Measurements from ENCODE around the gene PRR33. TPM values are rescaled to one million over a fixed set of nuclear protein-coding genes. Genes with fewer than 3 reads are reported as not detected.

Gene PRR33
- total and polyA plus RNA-seq, 4 donors: 0.08 to 0.13 TPM; not detected in 2

DNA sequence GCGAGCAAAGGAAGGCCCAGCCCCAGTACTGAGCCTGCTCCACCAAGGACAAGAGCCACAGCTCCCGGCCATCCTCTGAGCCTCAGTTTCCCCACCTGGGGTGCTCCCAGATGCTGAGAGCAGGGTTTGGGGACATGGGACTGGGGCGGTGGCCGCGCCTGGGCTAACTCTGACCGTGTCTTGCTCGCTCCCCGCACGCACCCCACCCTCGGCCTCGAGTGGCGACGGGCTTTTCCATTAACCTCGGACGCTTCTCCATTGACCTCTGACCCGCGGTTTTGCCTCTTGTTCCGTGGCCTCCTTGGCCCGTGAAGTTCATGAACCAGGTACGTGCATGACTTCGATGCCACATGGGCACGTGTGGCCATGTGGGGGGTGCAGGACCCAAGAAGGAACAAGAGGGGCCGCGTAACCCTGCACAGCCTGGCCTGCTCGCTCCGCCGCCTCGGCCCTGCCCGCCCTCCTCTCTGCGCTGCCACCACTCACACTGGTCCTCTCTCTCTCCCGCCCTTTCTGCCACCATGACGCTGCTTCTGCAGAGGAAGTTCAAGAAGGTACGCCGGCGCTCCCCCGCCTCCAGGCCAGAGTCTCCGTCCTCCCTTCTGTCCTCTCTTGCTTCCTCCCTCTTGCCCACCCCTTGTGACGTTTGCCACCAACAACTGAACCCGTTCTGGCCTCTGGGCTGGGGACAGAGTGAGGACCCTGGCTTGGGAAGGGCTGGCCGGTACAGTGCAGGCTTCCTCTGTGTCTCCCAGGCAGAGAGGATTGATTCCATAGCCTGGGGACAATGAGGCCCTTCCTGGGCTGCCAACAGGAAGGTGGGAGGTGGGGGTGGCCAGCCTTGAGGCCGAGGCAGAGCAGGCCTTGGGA, 34.7 kb upstream of the PRR33 start:
- no peak overlapping the region for H3K27ac ChIP-seq (ENCODE audit: low read depth in 1 of 2, low read length in 1 of 2)
- no peak for ATAC-seq (ENCODE audit: insufficient read depth, low FRiP score)
- no peak overlapping the region for H3K9ac ChIP-seq (ENCODE audit: insufficient read depth in 1 of 2, low read length in 2 of 2)
- TF ChIP-seq, protein P1, sequence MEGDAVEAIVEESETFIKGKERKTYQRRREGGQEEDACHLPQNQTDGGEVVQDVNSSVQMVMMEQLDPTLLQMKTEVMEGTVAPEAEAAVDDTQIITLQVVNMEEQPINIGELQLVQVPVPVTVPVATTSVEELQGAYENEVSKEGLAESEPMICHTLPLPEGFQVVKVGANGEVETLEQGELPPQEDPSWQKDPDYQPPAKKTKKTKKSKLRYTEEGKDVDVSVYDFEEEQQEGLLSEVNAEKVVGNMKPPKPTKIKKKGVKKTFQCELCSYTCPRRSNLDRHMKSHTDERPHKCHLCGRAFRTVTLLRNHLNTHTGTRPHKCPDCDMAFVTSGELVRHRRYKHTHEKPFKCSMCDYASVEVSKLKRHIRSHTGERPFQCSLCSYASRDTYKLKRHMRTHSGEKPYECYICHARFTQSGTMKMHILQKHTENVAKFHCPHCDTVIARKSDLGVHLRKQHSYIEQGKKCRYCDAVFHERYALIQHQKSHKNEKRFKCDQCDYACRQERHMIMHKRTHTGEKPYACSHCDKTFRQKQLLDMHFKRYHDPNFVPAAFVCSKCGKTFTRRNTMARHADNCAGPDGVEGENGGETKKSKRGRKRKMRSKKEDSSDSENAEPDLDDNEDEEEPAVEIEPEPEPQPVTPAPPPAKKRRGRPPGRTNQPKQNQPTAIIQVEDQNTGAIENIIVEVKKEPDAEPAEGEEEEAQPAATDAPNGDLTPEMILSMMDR (IDR thresholded peaks at IDR 0.05; ENCODE audit: control extremely low read depth, extremely low read depth): no peak
- 86 to 87% methylated on average over 38 to 41 of the region's 41 CpGs for WGBS, 2 donors
- H3K36me3 ChIP-seq (ENCODE audit: control insufficient read depth in 4 of 4, insufficient read depth in 4 of 4, low read length in 4 of 4): no peaks in the 10 kb centered on the region
- DNase-seq: no peak
- H3K9me3 ChIP-seq (ENCODE audit: control insufficient read depth in 4 of 4, insufficient read depth in 3 of 4, low read length in 3 of 4): no peaks in the 10 kb centered on the region
- H3K4me1 ChIP-seq (ENCODE audit: control insufficient read depth in 5 of 5, insufficient read depth in 5 of 5, low read length in 5 of 5): peaks cover 0 to 37% (median 9%) of the 10 kb centered on the region in 5 donors
- no peak overlapping the region for H3K4me3 ChIP-seq
- H3K27me3 ChIP-seq (ENCODE audit: control insufficient read depth in 3 of 3, insufficient read depth in 3 of 3, low read length in 2 of 3): no peaks in the 10 kb centered on the region

DNA sequence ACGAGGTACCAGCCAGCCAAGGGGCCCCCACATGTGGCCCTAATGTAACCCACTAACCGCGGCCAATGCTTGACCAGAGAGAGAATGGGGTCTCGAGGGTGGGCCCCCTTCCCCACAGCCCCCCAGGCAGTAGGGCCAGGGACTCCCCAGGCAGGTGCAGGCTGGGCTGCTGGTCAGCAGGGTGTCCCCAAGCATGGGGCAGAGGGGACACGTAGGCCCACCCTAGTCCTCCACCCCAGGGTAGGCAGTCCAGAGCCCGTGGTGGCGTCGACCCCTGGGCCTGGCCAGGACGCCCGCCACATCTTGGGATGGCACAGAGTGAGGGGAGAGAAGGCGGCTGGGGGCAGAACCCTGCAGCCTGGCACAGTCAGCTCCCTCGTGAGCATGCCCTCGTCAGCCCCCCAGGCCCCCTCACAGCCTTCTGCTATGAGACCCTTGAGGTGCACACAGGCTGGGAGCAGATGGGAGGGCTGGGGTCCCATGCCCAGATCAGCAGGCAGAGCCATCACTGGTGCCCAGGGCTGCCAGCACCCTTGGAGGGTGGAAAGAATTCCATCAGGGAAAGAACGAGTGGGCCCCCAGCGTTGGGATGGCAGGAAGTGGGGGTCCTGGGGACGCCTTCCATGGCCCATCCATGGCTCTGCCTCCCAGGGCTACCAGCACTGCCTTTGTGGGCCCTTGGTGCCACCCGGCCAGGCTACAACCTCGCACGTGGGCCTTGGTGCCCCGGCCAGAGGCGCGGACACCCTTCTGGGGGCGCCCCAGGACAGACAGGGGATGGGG, 33.9 kb upstream of the PRR33 start:
- TF ChIP-seq, protein P1 (IDR thresholded peaks at IDR 0.05; ENCODE audit: control extremely low read depth, extremely low read depth): no peak
- H3K9me3 ChIP-seq (ENCODE audit: control insufficient read depth in 4 of 4, insufficient read depth in 3 of 4, low read length in 3 of 4): no peaks in the 10 kb centered on the region
- 90 to 91% methylated on average over 22 to 23 of the region's 23 CpGs for WGBS, 2 donors
- H3K4me1 ChIP-seq (ENCODE audit: control insufficient read depth in 5 of 5, insufficient read depth in 5 of 5, low read length in 5 of 5): peaks cover 0 to 38% (median 5%) of the 10 kb centered on the region in 5 donors
- H3K36me3 ChIP-seq (ENCODE audit: control insufficient read depth in 4 of 4, insufficient read depth in 4 of 4, low read length in 4 of 4): no peaks in the 10 kb centered on the region
- no peak overlapping the region for H3K27ac ChIP-seq (ENCODE audit: low read depth in 1 of 2, low read length in 1 of 2)
- no peak overlapping the region for H3K4me3 ChIP-seq
- no peaks in the 10 kb centered on the region for H3K27me3 ChIP-seq (ENCODE audit: control insufficient read depth in 3 of 3, insufficient read depth in 3 of 3, low read length in 2 of 3)
- DNase-seq (no peak), ATAC-seq (ENCODE audit: insufficient read depth, low FRiP score) (no peak)
- H3K9ac ChIP-seq (ENCODE audit: insufficient read depth in 1 of 2, low read length in 2 of 2): no peak overlapping the region

DNA sequence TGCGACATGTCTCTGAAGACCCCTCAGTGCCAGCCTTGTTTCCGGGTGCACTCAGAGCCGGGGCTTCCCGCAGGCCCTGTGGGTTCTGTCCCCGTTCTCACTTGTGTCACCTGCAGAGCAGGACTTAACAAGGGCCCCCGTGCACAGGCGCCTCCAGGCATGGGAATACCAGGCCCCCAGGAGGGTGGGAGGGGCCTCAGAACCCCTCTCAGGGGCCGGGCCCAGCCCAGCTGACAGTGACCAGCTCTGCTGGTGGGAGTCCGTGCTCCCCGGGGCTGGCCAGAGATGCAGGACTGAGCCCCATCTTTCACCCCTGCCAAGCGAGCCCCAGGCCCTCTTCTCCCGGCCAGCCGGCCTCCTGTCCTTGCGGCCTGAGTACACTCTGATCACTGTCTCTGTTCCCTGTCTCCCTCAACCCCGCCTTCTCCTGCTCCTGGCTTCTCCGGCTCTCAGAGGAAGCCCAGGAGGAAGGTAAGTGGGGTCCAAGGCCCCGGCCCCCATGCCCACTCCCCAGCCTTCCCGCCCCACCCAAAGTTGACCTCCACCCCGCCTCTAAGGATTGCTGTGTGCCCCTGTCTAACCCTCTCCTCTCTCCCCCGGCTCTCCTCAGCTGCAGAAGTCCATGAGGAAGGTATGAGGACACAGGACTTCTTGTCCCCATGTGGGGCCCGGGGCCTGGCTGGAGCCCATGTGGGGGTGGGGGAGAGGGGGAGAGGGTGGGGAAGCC, 33.1 kb upstream of the PRR33 start:
- no peaks in the 10 kb centered on the region for H3K27me3 ChIP-seq (ENCODE audit: control insufficient read depth in 3 of 3, insufficient read depth in 3 of 3, low read length in 2 of 3)
- peaks cover 0 to 38% (median 5%) of the 10 kb centered on the region in 5 donors for H3K4me1 ChIP-seq (ENCODE audit: control insufficient read depth in 5 of 5, insufficient read depth in 5 of 5, low read length in 5 of 5)
- TF ChIP-seq, protein P1 (IDR thresholded peaks at IDR 0.05; ENCODE audit: control extremely low read depth, extremely low read depth): no peak
- no peak overlapping the region for H3K9ac ChIP-seq (ENCODE audit: insufficient read depth in 1 of 2, low read length in 2 of 2)
- ATAC-seq (ENCODE audit: insufficient read depth, low FRiP score) (no peak), DNase-seq (no peak)
- 81 to 87% methylated on average over 21 of the region's 21 CpGs for WGBS, 2 donors
- H3K4me3 ChIP-seq: no peak overlapping the region
- H3K27ac ChIP-seq (ENCODE audit: low read depth in 1 of 2, low read length in 1 of 2): no peak overlapping the region
- H3K36me3 ChIP-seq (ENCODE audit: control insufficient read depth in 4 of 4, insufficient read depth in 4 of 4, low read length in 4 of 4): no peaks in the 10 kb centered on the region
- no peaks in the 10 kb centered on the region for H3K9me3 ChIP-seq (ENCODE audit: control insufficient read depth in 4 of 4, insufficient read depth in 3 of 4, low read length in 3 of 4)
